H9 (cell line): ENCODE data around the gene FEZ2. TPM values are rescaled to one million over a fixed set of nuclear protein-coding genes. Genes with fewer than 3 reads are reported as not detected.

Source experiments
- DNase-seq: peaks from one replicate; pipeline ENCODE4 v3.0.0-alpha.2; 2017
- H2AFZ ChIP-seq: one replicate; pipeline ENCODE4 v1.6.1; 2013; ENCODE audit warnings: mild to moderate bottlenecking, low read length, control low read depth, moderate library complexity
- H2AK5ac ChIP-seq: 2 replicates; pipeline ENCODE4 v1.6.1; 2013; ENCODE audit warnings: low read length, control low read depth, mixed read lengths; ENCODE audit not compliant: insufficient read length
- H2BK120ac ChIP-seq: one replicate; pipeline ENCODE4 v1.6.1; 2013; ENCODE audit warnings: low read depth, mild to moderate bottlenecking, low read length, control low read depth, inconsistent platforms; ENCODE audit not compliant: poor library complexity, severe bottlenecking
- H2BK12ac ChIP-seq: 2 replicates; pipeline ENCODE4 v1.6.1; 2013; ENCODE audit warnings: low read length, control low read depth, mixed read lengths, low read depth; ENCODE audit not compliant: insufficient read length
- H2BK15ac ChIP-seq: 2 replicates; pipeline ENCODE4 v1.6.1; 2013; ENCODE audit warnings: low read depth, low read length, control low read depth
- H2BK20ac ChIP-seq: one replicate; pipeline ENCODE4 v1.6.1; 2013; ENCODE audit warnings: low read depth, mild to moderate bottlenecking, low read length, control low read depth, inconsistent platforms; ENCODE audit not compliant: poor library complexity, severe bottlenecking
- H2BK5ac ChIP-seq: 2 replicates; pipeline ENCODE4 v1.6.1; 2013; ENCODE audit warnings: low read length, control low read depth, mixed read lengths; ENCODE audit not compliant: insufficient read length
- H3K14ac ChIP-seq: 2 replicates; pipeline ENCODE4 v1.6.1; 2013; ENCODE audit warnings: low read length, control low read depth; ENCODE audit not compliant: insufficient read depth
- H3K18ac ChIP-seq: 2 replicates; pipeline ENCODE4 v1.6.1; 2013; ENCODE audit warnings: low read depth, mild to moderate bottlenecking, mixed read lengths, low read length, control low read depth; ENCODE audit not compliant: insufficient read length
- H3K23ac ChIP-seq: 2 replicates; pipeline ENCODE4 v1.6.1; 2013; ENCODE audit warnings: low read length, control low read depth, mixed read lengths, low read depth; ENCODE audit not compliant: insufficient read length
- H3K23me2 ChIP-seq: 2 replicates; pipeline ENCODE4 v1.6.1; 2013; ENCODE audit warnings: low read depth, mild to moderate bottlenecking, mixed read lengths, low read length, control low read depth; ENCODE audit not compliant: insufficient read length, poor library complexity, severe bottlenecking
- H3K27ac ChIP-seq: 2 replicates; pipeline ENCODE4 v1.5.1; 2013; ENCODE audit warnings: low read length, control low read depth, mixed read lengths, low read depth; ENCODE audit not compliant: insufficient read length
- H3K27me3 ChIP-seq: 2 replicates; pipeline ENCODE4 v1.6.1; 2013; ENCODE audit warnings: low read length, control low read depth, inconsistent platforms; ENCODE audit not compliant: insufficient read depth
- H3K4ac ChIP-seq: 2 replicates; pipeline ENCODE4 v1.6.1; 2013; ENCODE audit warnings: low read depth, mild to moderate bottlenecking, control low read depth, inconsistent platforms, low read length, moderate library complexity
- H3K4me1 ChIP-seq: 2 replicates; pipeline ENCODE4 v1.6.1; 2013; ENCODE audit warnings: low read length, control low read depth, inconsistent platforms; ENCODE audit not compliant: insufficient read depth
- H3K4me2 ChIP-seq: 2 replicates; pipeline ENCODE4 v1.6.1; 2013; ENCODE audit warnings: low read length, control low read depth, mixed read lengths; ENCODE audit not compliant: insufficient read length, insufficient read depth
- H3K56ac ChIP-seq: 2 replicates; pipeline ENCODE4 v1.6.1; 2013; ENCODE audit warnings: low read depth, mild to moderate bottlenecking, mixed read lengths, low read length, control low read depth; ENCODE audit not compliant: insufficient read length
- H3K79me1 ChIP-seq: 2 replicates; pipeline ENCODE4 v1.6.1; 2013; ENCODE audit warnings: low read depth, mild to moderate bottlenecking, moderate library complexity, low read length, control low read depth, inconsistent platforms; ENCODE audit not compliant: insufficient read depth, poor library complexity, severe bottlenecking
- H3K79me2 ChIP-seq: 2 replicates; pipeline ENCODE4 v1.6.1; 2013; ENCODE audit warnings: low read length, control low read depth, inconsistent platforms; ENCODE audit not compliant: insufficient read depth
- H3K9ac ChIP-seq: 2 replicates; pipeline ENCODE4 v1.6.1; 2013; ENCODE audit warnings: low read length, control low read depth, mixed read lengths; ENCODE audit not compliant: insufficient read length; ENCODE audit errors: extremely low read depth
- H3K9me3 ChIP-seq: one replicate; pipeline ENCODE4 v1.6.1; 2013; ENCODE audit warnings: low read depth, low read length, inconsistent platforms; ENCODE audit not compliant: control insufficient read depth
- H3T11ph ChIP-seq: one replicate; pipeline ENCODE4 v1.6.1; 2013; ENCODE audit warnings: mild to moderate bottlenecking, low read length, control low read depth, inconsistent platforms
- H4K20me1 ChIP-seq: one replicate; pipeline ENCODE4 v1.6.1; 2013; ENCODE audit not compliant: control insufficient read depth, insufficient read length, insufficient read depth
- H4K5ac ChIP-seq: 2 replicates; pipeline ENCODE4 v1.6.1; 2013; ENCODE audit warnings: low read depth, mild to moderate bottlenecking, mixed read lengths, low read length, control low read depth; ENCODE audit not compliant: insufficient read length
- H4K8ac ChIP-seq: replicated peaks from 2 replicates; pipeline ENCODE4 v1.6.1; 2013; ENCODE audit warnings: low read length, control low read depth, mixed read lengths, low read depth; ENCODE audit not compliant: insufficient read length
- H4K91ac ChIP-seq: 2 replicates; pipeline ENCODE4 v1.6.1; 2013; ENCODE audit warnings: low read depth, mild to moderate bottlenecking, moderate library complexity, mixed read lengths, low read length, control low read depth; ENCODE audit not compliant: insufficient read length
- H3K27ac Mint-ChIP-seq, 3 experiments: 2 replicates in 2 of 3; 3 replicates in 1 of 3; pipeline ENCODE4 v1.8.0; 2020 to 2021; ENCODE audit warnings: mixed read lengths in 3 of 3, mild to moderate bottlenecking in 1 of 3, moderate library complexity in 1 of 3
- H3K27me3 Mint-ChIP-seq: 2 replicates; pipeline ENCODE4 v1.8.0; 2021; ENCODE audit warnings: low read depth, mild to moderate bottlenecking, moderate library complexity, mixed read lengths
- H3K36me3 Mint-ChIP-seq, 3 experiments: 2 replicates in 2 of 3; 3 replicates in 1 of 3; pipeline ENCODE4 v1.8.0; 2020 to 2021; ENCODE audit warnings: low read depth in 3 of 3, mixed read lengths in 3 of 3; ENCODE audit not compliant: insufficient read depth in 1 of 3
- H3K4me1 Mint-ChIP-seq, 2 experiments: 2 replicates each; pipeline ENCODE4 v1.8.0; 2020; ENCODE audit warnings: mixed read lengths in 2 of 2
- H3K4me3 Mint-ChIP-seq, 2 experiments: 2 replicates in 1 of 2; 3 replicates in 1 of 2; pipeline ENCODE4 v1.8.0; 2020 to 2021; ENCODE audit warnings: mild to moderate bottlenecking in 2 of 2, mixed read lengths in 2 of 2, moderate library complexity in 1 of 2
- H3K9me3 Mint-ChIP-seq, 2 experiments: 2 replicates in 1 of 2; 3 replicates in 1 of 2; pipeline ENCODE4 v1.8.0; 2020; ENCODE audit warnings: mild to moderate bottlenecking in 2 of 2, mixed read lengths in 2 of 2, moderate library complexity in 1 of 2
- WGBS: extraction: QIAGEN DNeasy Blood & Tissue Kit; methylation state at CpG from one replicate; pipeline ENCODE4 v1.1.7; 2013; ENCODE audit warnings: missing lambda C conversion rate, low lambda C conversion rate, mixed read lengths; ENCODE audit not compliant: insufficient read length; ENCODE audit errors: extremely low coverage; 5-methylcytosine and 5-hydroxymethylcytosine counted together
- total RNA-seq: library from RNA; stranded (reverse); gene quantifications from 2 replicates; pipeline ENCODE4 v1.2.1, GENCODE V29; 2021
- TF ChIP-seq, protein P1 (sequence below): fragments of 200-600 bp; sonication (generic); conservative IDR thresholded peaks from 3 replicates; pipeline ENCODE4 v1.8.0; 2021; ENCODE audit warnings: antibody characterized with exemption, mild to moderate bottlenecking

The FEZ2 gene
- total RNA-seq, 1 experiment from 2014 or later = 27.7 TPM

DNA sequence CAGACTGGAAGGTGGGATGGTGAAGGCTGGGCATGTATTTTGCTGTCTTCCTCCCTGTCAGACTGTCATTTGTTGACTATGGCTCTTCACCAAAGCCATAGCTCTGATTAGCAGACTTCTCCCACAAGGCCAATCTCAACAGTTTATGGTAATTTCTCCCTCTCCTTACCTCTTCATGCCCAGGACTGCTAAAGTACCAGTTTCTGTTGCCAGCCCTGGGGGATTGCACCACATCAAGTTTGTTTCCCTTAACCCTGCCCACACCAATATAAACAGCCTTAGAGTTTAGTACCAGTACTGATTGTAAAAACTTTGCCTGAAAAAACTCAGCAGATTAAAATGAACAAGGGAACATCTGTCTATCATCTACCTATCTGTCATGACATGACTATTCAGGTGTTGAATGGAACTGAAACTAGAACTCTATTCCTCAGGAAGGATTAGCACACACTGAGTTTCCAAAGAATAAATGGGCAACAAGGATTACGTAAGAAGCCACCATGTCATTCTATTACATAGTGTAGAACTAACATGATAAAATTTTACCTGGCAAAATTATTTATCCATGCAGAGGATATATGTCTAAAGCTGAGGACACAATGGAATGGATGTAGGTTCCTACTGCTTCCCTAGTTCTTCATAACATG lies 13.7 kb downstream of the FEZ2 start:
- Histone ChIP-seq H2AK5ac (no peak overlapping the region), H3K23ac (no peak overlapping the region), H2BK15ac (no peak overlapping the region), H3K14ac (no peak overlapping the region), H4K5ac (no peak overlapping the region), H3K18ac (no peak overlapping the region), H4K20me1 (no peaks in the 10 kb centered on the region), H3K27ac (no peak overlapping the region), H4K91ac (no peak overlapping the region), H3K9me3 (no peaks in the 10 kb centered on the region), H3K79me2 (no peaks in the 10 kb centered on the region), H3K79me1 (no peaks in the 10 kb centered on the region), H2BK5ac (no peak overlapping the region), H3K4me1 (no peaks in the 10 kb centered on the region), H2BK120ac (no peak overlapping the region), H4K8ac (no peak overlapping the region), H3T11ph (no peak overlapping the region), H2AFZ (no peak overlapping the region), H3K4me2 (no peak overlapping the region), H3K23me2 (no peaks in the 10 kb centered on the region), H3K4ac (no peak overlapping the region), H3K56ac (no peak overlapping the region), H3K9ac (no peak overlapping the region), H3K27me3 (no peaks in the 10 kb centered on the region), H2BK12ac (no peak overlapping the region), H2BK20ac (no peak overlapping the region)
- Mint-ChIP-seq H3K4me3 (no peak overlapping the region), H3K27me3 (no peaks in the 10 kb centered on the region), H3K9me3 (no peaks in the 10 kb centered on the region), H3K36me3 (peaks cover 14 to 67% (median 51%) of the 10 kb centered on the region in 3 experiments; a peak in 6 of 7 replicates), H3K4me1 (0 out of 4 replicates have a peak, but pooled peaks cover 0 to 3% of the 10 kb centered on the region in 2 experiments), H3K27ac (peak overlapping the region in 1 of 3 experiments; percentile 24; a peak in 1 of 7 replicates)
- WGBS = no CpG with 5 or more reads among the region's 1 CpG
- TF ChIP-seq, protein P1, sequence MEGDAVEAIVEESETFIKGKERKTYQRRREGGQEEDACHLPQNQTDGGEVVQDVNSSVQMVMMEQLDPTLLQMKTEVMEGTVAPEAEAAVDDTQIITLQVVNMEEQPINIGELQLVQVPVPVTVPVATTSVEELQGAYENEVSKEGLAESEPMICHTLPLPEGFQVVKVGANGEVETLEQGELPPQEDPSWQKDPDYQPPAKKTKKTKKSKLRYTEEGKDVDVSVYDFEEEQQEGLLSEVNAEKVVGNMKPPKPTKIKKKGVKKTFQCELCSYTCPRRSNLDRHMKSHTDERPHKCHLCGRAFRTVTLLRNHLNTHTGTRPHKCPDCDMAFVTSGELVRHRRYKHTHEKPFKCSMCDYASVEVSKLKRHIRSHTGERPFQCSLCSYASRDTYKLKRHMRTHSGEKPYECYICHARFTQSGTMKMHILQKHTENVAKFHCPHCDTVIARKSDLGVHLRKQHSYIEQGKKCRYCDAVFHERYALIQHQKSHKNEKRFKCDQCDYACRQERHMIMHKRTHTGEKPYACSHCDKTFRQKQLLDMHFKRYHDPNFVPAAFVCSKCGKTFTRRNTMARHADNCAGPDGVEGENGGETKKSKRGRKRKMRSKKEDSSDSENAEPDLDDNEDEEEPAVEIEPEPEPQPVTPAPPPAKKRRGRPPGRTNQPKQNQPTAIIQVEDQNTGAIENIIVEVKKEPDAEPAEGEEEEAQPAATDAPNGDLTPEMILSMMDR = no peak
- no peak for DNase-seq
